ENCODE results near the gene SIRT2.

GRCh38 chr19:38904581-38905539, 5.4 kb upstream of the SIRT2 start:
- TF ChIP-seq POLR2A (IDR thresholded peaks at IDR 0.05), result no peak
- TF ChIP-seq CTCF (IDR thresholded peaks at IDR 0.05), result no peak
